A673 (cell line): ENCODE data around the gene CDCP2. TPM values are rescaled to one million over a fixed set of nuclear protein-coding genes. Genes with fewer than 3 reads are reported as not detected.
"Not testable (repeated sequence)": the region's sequence is repeated elsewhere in the genome, so short reads cannot be mapped to it uniquely, and the experiment has no call there.

Experiments
- BruUV-seq: library from RNA; stranded (reverse); fragments of 400-500 nt; replicated peaks from 2 replicates; lab custom pipeline; 2021; lab: Mats Ljungman, UMichigan
- CTCF ChIA-PET: fragments of 300-600 bp; sonication (Branson Sonifier 250); formaldehyde crosslinking; loops from one replicate; lab custom pipeline; 2022; ENCODE audit warnings: antibody characterized with exemption; lab: Charles Lee
- POLR2A ChIA-PET: fragments of 300-600 bp; sonication (Branson Sonifier 250); formaldehyde crosslinking; loops from one replicate; lab custom pipeline; 2022; ENCODE audit warnings: antibody characterized with exemption; ENCODE audit not compliant: low non-redundant PET; lab: Charles Lee
- DNase-seq: peaks from one replicate; pipeline ENCODE4 v3.0.0-alpha.2; 2015; ENCODE audit warnings: low spot score
- H3K27ac ChIP-seq: fragments of 200-600 bp; sonication (generic); 2 replicates; pipeline ENCODE4 v1.5.1; 2016; ENCODE audit warnings: mixed run types, low read depth, mild to moderate bottlenecking, mixed read lengths, antibody characterized with exemption, low read length; ENCODE audit not compliant: poor library complexity, severe bottlenecking
- H3K27me3 ChIP-seq: fragments of 200-600 bp; sonication (generic); replicated peaks from 2 replicates; pipeline ENCODE4 v1.6.1; 2017; ENCODE audit warnings: mixed run types, low read depth, mild to moderate bottlenecking, mixed read lengths, antibody characterized with exemption, low read length; ENCODE audit not compliant: insufficient read depth, poor library complexity
- H3K36me3 ChIP-seq: fragments of 200-600 bp; sonication (generic); 2 replicates; pipeline ENCODE4 v1.6.1; 2016; ENCODE audit warnings: mixed run types, mild to moderate bottlenecking, mixed read lengths, antibody characterized with exemption, low read length; ENCODE audit not compliant: insufficient read depth, poor library complexity, severe bottlenecking
- H3K4me1 ChIP-seq: fragments of 200-600 bp; sonication (generic); 2 replicates; pipeline ENCODE4 v1.6.1; 2017; ENCODE audit warnings: mixed run types, mild to moderate bottlenecking, mixed read lengths, antibody characterized with exemption, low read length; ENCODE audit not compliant: insufficient read depth, poor library complexity, severe bottlenecking
- H3K4me3 ChIP-seq: fragments of 200-600 bp; sonication (generic); 2 replicates; pipeline ENCODE4 v1.5.1; 2016; ENCODE audit warnings: low read depth, mixed run types, mild to moderate bottlenecking, mixed read lengths, low read length; ENCODE audit not compliant: poor library complexity, severe bottlenecking
- H3K9me3 ChIP-seq: fragments of 200-600 bp; sonication (generic); 2 replicates; pipeline ENCODE4 v1.6.1; 2016; ENCODE audit warnings: mixed run types, low read depth, mild to moderate bottlenecking, mixed read lengths, antibody characterized with exemption, low read length; ENCODE audit not compliant: poor library complexity, severe bottlenecking
- CTCF ChIP-seq: fragments of 300-800, 200-600 bp; sonication (generic); conservative IDR thresholded peaks from 2 replicates; pipeline ENCODE4 v1.5.1; 2017; ENCODE audit warnings: low read depth, mild to moderate bottlenecking, antibody characterized with exemption, low read length, moderate library complexity, mixed read lengths
- EZH2 ChIP-seq: fragments of 200-600 bp; sonication (generic); IDR thresholded peaks from 2 replicates; pipeline ENCODE4 v1.6.1; 2017; ENCODE audit warnings: borderline replicate concordance, low read depth, mild to moderate bottlenecking, mixed read lengths, antibody characterized with exemption, low read length; ENCODE audit not compliant: poor library complexity, severe bottlenecking
- intact Hi-C: fragments of 100-400 bp; cut with micrococcal nuclease; formaldehyde crosslinking; loops from one replicate; pipeline ENCODE4 v1.10.0; 2022; ENCODE audit not compliant: unreplicated experiment
- total RNA-seq: library from RNA; stranded (reverse); gene quantifications from 2 replicates; pipeline ENCODE4 v1.2.3, GENCODE V29; 2021

CDCP2 gene
- total RNA-seq, 1 experiment from 2014 or later = not detected

GRCh38 chr1:54105080-54105479 is 47.7 kb downstream of the CDCP2 start:
- Histone ChIP-seq H3K4me1 (no peaks in the 10 kb centered on the region), H3K27me3 (no peaks in the 10 kb centered on the region), H3K27ac (no peak overlapping the region), H3K4me3 (no peak overlapping the region), H3K36me3 (no peaks in the 10 kb centered on the region), H3K9me3 (no peaks in the 10 kb centered on the region)
- ChIA-PET POLR2A (no interaction called here), CTCF (no interaction called here)
- TF ChIP-seq CTCF (no peak), EZH2 (no peak)
- DNase-seq = no peak
- intact Hi-C loops = no loop called here
- no TSS peak for BruUV-seq

- CTCF ChIA-PET, H3K9me3 ChIP-seq, DNase-seq, BruUV-seq, intact Hi-C loops, H3K4me3 ChIP-seq, H3K27ac ChIP-seq, H3K4me1 ChIP-seq, H3K36me3 ChIP-seq, H3K27me3 ChIP-seq, POLR2A ChIA-PET: not testable (repeated sequence)
These were observed 48.2 kb downstream of the CDCP2 start for GRCh38 chr1:54104613-54105012.

GRCh38 chr1:54103414-54103813 is 49.4 kb downstream of the CDCP2 start:
- BruUV-seq = no TSS peak

More at GRCh38 chr1:54103414-54103813, 49.4 kb downstream of the CDCP2 start:
- no peaks in the 10 kb centered on the region for H3K9me3 ChIP-seq
- TF ChIP-seq CTCF (no peak), EZH2 (no peak)
- no peak overlapping the region for H3K4me3 ChIP-seq
- POLR2A ChIA-PET = no interaction called here
- DNase-seq = no peak
- intact Hi-C loops = no loop called here
- no peaks in the 10 kb centered on the region for H3K27me3 ChIP-seq
- H3K4me1 ChIP-seq = no peaks in the 10 kb centered on the region
- no peak overlapping the region for H3K27ac ChIP-seq
- CTCF ChIA-PET = no interaction called here
- H3K36me3 ChIP-seq = no peaks in the 10 kb centered on the region
